ENCODE results near the gene IGFBP2. TPM values are rescaled to one million over a fixed set of nuclear protein-coding genes. Genes with fewer than 3 reads are reported as not detected.

IGFBP2 gene
- total RNA-seq, 2 donors from 2014 or later, result 3.6 to 7.4 TPM

- no peak overlapping the region for H3K4me3 Mint-ChIP-seq
- no peaks in the 10 kb centered on the region for H3K36me3 Mint-ChIP-seq (ENCODE audit: insufficient read depth in 2 of 2)
- H3K4me1 Mint-ChIP-seq (ENCODE audit: low read depth), result peaks cover 6% of the 10 kb centered on the region
- ATAC-seq (replicated peaks in 1 of 2) (no peak), DNase-seq (no peak)
- H3K9me3 Mint-ChIP-seq, result no peaks in the 10 kb centered on the region
- no peak overlapping the region for H3K27ac Mint-ChIP-seq
- H3K27me3 Mint-ChIP-seq (ENCODE audit: low read depth), result peaks cover 1% of the 10 kb centered on the region
These were observed 31.4 kb upstream of the IGFBP2 start for GRCh38 chr2:216601632-216602409.

GRCh38 chr2:216603010-216603883, 30.0 kb upstream of the IGFBP2 start:
- DNase-seq (no peak), ATAC-seq (replicated peaks in 1 of 2) (no peak)
- peaks cover 13% of the 10 kb centered on the region for H3K27me3 Mint-ChIP-seq (ENCODE audit: low read depth)
- no peaks in the 10 kb centered on the region for H3K36me3 Mint-ChIP-seq (ENCODE audit: insufficient read depth in 2 of 2)
- no peak overlapping the region for H3K27ac Mint-ChIP-seq
- H3K4me3 Mint-ChIP-seq, result no peak overlapping the region
- H3K4me1 Mint-ChIP-seq (ENCODE audit: low read depth), result peaks cover 12% of the 10 kb centered on the region
- no peaks in the 10 kb centered on the region for H3K9me3 Mint-ChIP-seq

GRCh38 chr2:216603884-216604245, 29.4 kb upstream of the IGFBP2 start:
- H3K9me3 Mint-ChIP-seq, result no peaks in the 10 kb centered on the region
- no peaks in the 10 kb centered on the region for H3K36me3 Mint-ChIP-seq (ENCODE audit: insufficient read depth in 2 of 2)
- peaks cover 13% of the 10 kb centered on the region for H3K27me3 Mint-ChIP-seq (ENCODE audit: low read depth)
- ATAC-seq (replicated peaks in 1 of 2) (no peak), DNase-seq (no peak)
- H3K27ac Mint-ChIP-seq, result no peak overlapping the region
- no peak overlapping the region for H3K4me3 Mint-ChIP-seq
- H3K4me1 Mint-ChIP-seq (ENCODE audit: low read depth), result peaks cover 12% of the 10 kb centered on the region

GRCh38 chr2:216604458-216604857, 28.8 kb upstream of the IGFBP2 start:
- no peak overlapping the region for H3K27ac Mint-ChIP-seq
- peaks cover 12% of the 10 kb centered on the region for H3K4me1 Mint-ChIP-seq (ENCODE audit: low read depth)
- no peak overlapping the region for H3K4me3 Mint-ChIP-seq
- peaks cover 13% of the 10 kb centered on the region for H3K27me3 Mint-ChIP-seq (ENCODE audit: low read depth)
- no peaks in the 10 kb centered on the region for H3K36me3 Mint-ChIP-seq (ENCODE audit: insufficient read depth in 2 of 2)
- ATAC-seq (replicated peaks in 1 of 2) (no peak), DNase-seq (no peak)
- H3K9me3 Mint-ChIP-seq, result no peaks in the 10 kb centered on the region

- H3K36me3 Mint-ChIP-seq (ENCODE audit: insufficient read depth in 2 of 2), result no peaks in the 10 kb centered on the region
- ATAC-seq (replicated peaks in 1 of 2), result peak; percentile 83 to 96
- H3K9me3 Mint-ChIP-seq, result no peaks in the 10 kb centered on the region
- H3K4me3 Mint-ChIP-seq, result peak overlapping the region; percentile 76 to 79
- H3K4me1 Mint-ChIP-seq (ENCODE audit: low read depth), result peaks cover 12% of the 10 kb centered on the region
- peak; percentile 61 to 62 for DNase-seq
- peak overlapping the region; percentile 64 for H3K27ac Mint-ChIP-seq
- H3K27me3 Mint-ChIP-seq (ENCODE audit: low read depth), result peaks cover 13% of the 10 kb centered on the region
These were observed 26.5 kb upstream of the IGFBP2 start for GRCh38 chr2:216606551-216607276.

- Mint-ChIP-seq H3K27me3 (ENCODE audit: low read depth) (peaks cover 13% of the 10 kb centered on the region), H3K4me3 (peak overlapping the region; percentile 76 to 79), H3K36me3 (ENCODE audit: insufficient read depth in 2 of 2) (no peaks in the 10 kb centered on the region), H3K4me1 (ENCODE audit: low read depth) (peaks cover 12% of the 10 kb centered on the region), H3K27ac (no peak overlapping the region), H3K9me3 (no peaks in the 10 kb centered on the region)
- DNase-seq (no peak), ATAC-seq (replicated peaks in 1 of 2) (peak in 1 of 2 donors; percentile 34)
These were observed 26.0 kb upstream of the IGFBP2 start for GRCh38 chr2:216607277-216607560.

- DNase-seq, result no peak
- Mint-ChIP-seq H3K4me3 (no peak overlapping the region), H3K36me3 (ENCODE audit: insufficient read depth in 2 of 2) (no peaks in the 10 kb centered on the region), H3K9me3 (no peaks in the 10 kb centered on the region), H3K27ac (no peak overlapping the region), H3K27me3 (ENCODE audit: low read depth) (peaks cover 13% of the 10 kb centered on the region), H3K4me1 (ENCODE audit: low read depth) (peaks cover 12% of the 10 kb centered on the region)
- ATAC-seq (replicated peaks in 1 of 2), result no peak
These were observed 24.7 kb upstream of the IGFBP2 start for GRCh38 chr2:216608525-216608924.

GRCh38 chr2:216615298-216616082, 17.7 kb upstream of the IGFBP2 start:
- Mint-ChIP-seq H3K27ac (no peak overlapping the region), H3K9me3 (no peaks in the 10 kb centered on the region)
- ATAC-seq (replicated peaks in 1 of 2), result no peak

GRCh38 chr2:216616083-216616678, 17.0 kb upstream of the IGFBP2 start:
- DNase-seq (no peak), ATAC-seq (replicated peaks in 1 of 2) (no peak)
- Mint-ChIP-seq H3K27ac (no peak overlapping the region), H3K27me3 (ENCODE audit: low read depth) (no peaks in the 10 kb centered on the region), H3K4me3 (no peak overlapping the region), H3K4me1 (ENCODE audit: low read depth) (peaks cover 13% of the 10 kb centered on the region), H3K9me3 (no peaks in the 10 kb centered on the region), H3K36me3 (ENCODE audit: insufficient read depth in 2 of 2) (no peaks in the 10 kb centered on the region)

More at GRCh38 chr2:216615298-216616082, 17.7 kb upstream of the IGFBP2 start:
- Mint-ChIP-seq H3K4me3 (no peak overlapping the region), H3K4me1 (ENCODE audit: low read depth) (peaks cover 13% of the 10 kb centered on the region), H3K27me3 (ENCODE audit: low read depth) (no peaks in the 10 kb centered on the region), H3K36me3 (ENCODE audit: insufficient read depth in 2 of 2) (no peaks in the 10 kb centered on the region)
- no peak for DNase-seq

GRCh38 chr2:216617159-216617815, 15.9 kb upstream of the IGFBP2 start:
- H3K4me3 Mint-ChIP-seq, result no peak overlapping the region
- H3K27me3 Mint-ChIP-seq (ENCODE audit: low read depth), result no peaks in the 10 kb centered on the region
- DNase-seq (no peak), ATAC-seq (replicated peaks in 1 of 2) (no peak)
- H3K36me3 Mint-ChIP-seq (ENCODE audit: insufficient read depth in 2 of 2), result no peaks in the 10 kb centered on the region
- H3K27ac Mint-ChIP-seq, result no peak overlapping the region
- H3K9me3 Mint-ChIP-seq, result no peaks in the 10 kb centered on the region
- H3K4me1 Mint-ChIP-seq (ENCODE audit: low read depth), result peaks cover 13% of the 10 kb centered on the region

- ATAC-seq (replicated peaks in 1 of 2) (no peak), DNase-seq (no peak)
- Mint-ChIP-seq H3K4me3 (no peak overlapping the region), H3K4me1 (ENCODE audit: low read depth) (peaks cover 13% of the 10 kb centered on the region), H3K36me3 (ENCODE audit: insufficient read depth in 2 of 2) (no peaks in the 10 kb centered on the region), H3K9me3 (no peaks in the 10 kb centered on the region), H3K27me3 (ENCODE audit: low read depth) (no peaks in the 10 kb centered on the region), H3K27ac (no peak overlapping the region)
These were observed 14.4 kb upstream of the IGFBP2 start for GRCh38 chr2:216618785-216619184.
